PFSK-1 (cell line): ENCODE results near the gene WNK2.

Experiments
- FOXP2 ChIP-seq: optimal IDR thresholded peaks from 2 replicates; pipeline ENCODE3; 2011; ENCODE audit warnings: borderline replicate concordance, control low read depth, inconsistent platforms; ENCODE audit not compliant: insufficient read depth; ENCODE audit errors: extremely low read length, extremely low read depth
- POLR2AphosphoS5 ChIP-seq: IDR thresholded peaks from 2 replicates; pipeline ENCODE4 v1.6.1; 2012; ENCODE audit warnings: low read depth, mild to moderate bottlenecking, control low read depth, low read length, moderate library complexity
- REST ChIP-seq, 2 experiments: IDR thresholded peaks; 2 replicates each; pipeline versions ENCODE4 v1.6.1 to v1.8.0; 2011 to 2012; ENCODE audit warnings: low read depth in 2 of 2, low read length in 2 of 2, control low read depth in 1 of 2, inconsistent platforms in 1 of 2, mild to moderate bottlenecking in 1 of 2, moderate library complexity in 1 of 2; ENCODE audit not compliant: insufficient read depth in 1 of 2
- SIN3A ChIP-seq: IDR thresholded peaks from 2 replicates; pipeline ENCODE4 v1.6.1; 2012; ENCODE audit warnings: mild to moderate bottlenecking, low read length, moderate library complexity, borderline replicate concordance; ENCODE audit not compliant: insufficient read depth
- TAF1 ChIP-seq: IDR thresholded peaks from 2 replicates; pipeline ENCODE4 v1.6.1; 2012; ENCODE audit warnings: low read length, control low read depth, borderline replicate concordance; ENCODE audit not compliant: insufficient read depth

The WNK2 gene

GRCh38 chr9:93206576-93207155, 22.7 kb downstream of the WNK2 start:
- no peak for TF ChIP-seq POLR2AphosphoS5
- TF ChIP-seq TAF1 = no peak

GRCh38 chr9:93207326-93207814, 23.4 kb downstream of the WNK2 start:
- TF ChIP-seq FOXP2 (no peak), REST (IDR thresholded peaks at IDR 0.05; ENCODE audit: insufficient read depth in 1 of 2, low read depth in 2 of 2, low read length in 2 of 2) (no peak), TAF1 (no peak), SIN3A (no peak), POLR2AphosphoS5 (no peak)

GRCh38 chr9:93207860-93208734, 24.2 kb downstream of the WNK2 start:
- TF ChIP-seq REST (IDR thresholded peaks at IDR 0.05; ENCODE audit: insufficient read depth in 1 of 2, low read depth in 2 of 2, low read length in 2 of 2) = no peak
- TF ChIP-seq FOXP2 = no peak
- no peak for TF ChIP-seq TAF1
- TF ChIP-seq SIN3A = no peak
- TF ChIP-seq POLR2AphosphoS5 = no peak

- no peak for TF ChIP-seq REST (IDR thresholded peaks at IDR 0.05; ENCODE audit: insufficient read depth in 1 of 2, low read depth in 2 of 2, low read length in 2 of 2)
These were observed 25.2 kb downstream of the WNK2 start for GRCh38 chr9:93209097-93209496.

- TF ChIP-seq SIN3A = no peak
- TF ChIP-seq TAF1 = no peak
- TF ChIP-seq FOXP2 = no peak
- no peak for TF ChIP-seq REST (IDR thresholded peaks at IDR 0.05; ENCODE audit: insufficient read depth in 1 of 2, low read depth in 2 of 2, low read length in 2 of 2)
- TF ChIP-seq POLR2AphosphoS5 = no peak
These were observed 25.8 kb downstream of the WNK2 start for GRCh38 chr9:93209576-93210323.
